Measurements from ENCODE around the gene CDK6. TPM values are rescaled to one million over a fixed set of nuclear protein-coding genes. Genes with fewer than 3 reads are reported as not detected.

Gene CDK6
- total and polyA plus RNA-seq, 10 of the 15 experiments (the other 5 are each of a cell fraction or from before 2014, with no cell fraction given): 8.0 to 118 (median 45.8) TPM

- TF ChIP-seq HSF1 (IDR thresholded peaks at IDR 0.05; ENCODE audit: low read depth, low read length) (no peak), MYB (IDR thresholded peaks at IDR 0.05; ENCODE audit: borderline replicate concordance, low read depth, low read length) (no peak), KAT2A (conservative IDR thresholded peaks at IDR 0.05; ENCODE audit: control insufficient read depth, low read depth, low read length) (no peak), NRF1 (conservative IDR thresholded peaks at IDR 0.05; ENCODE audit: low read depth, low read length) (no peak), RELB (IDR thresholded peaks at IDR 0.05; ENCODE audit: low read depth) (peak; percentile 70), MXI1 (IDR thresholded peaks at IDR 0.05; ENCODE audit: low read depth, low read length) (no peak), ELK1 (IDR thresholded peaks at IDR 0.05; ENCODE audit: low read depth, low read length) (no peak), USF1 (IDR thresholded peaks at IDR 0.05; ENCODE audit: borderline replicate concordance, extremely low read length, insufficient read depth, low read depth, low read length) (no peak), CBX5 (IDR thresholded peaks at IDR 0.05; ENCODE audit: low read depth) (no peak), RB1 (IDR thresholded peaks at IDR 0.05; ENCODE audit: borderline replicate concordance) (no peak), CREM (IDR thresholded peaks at IDR 0.05; ENCODE audit: low read depth) (no peak), ATF7 (IDR thresholded peaks at IDR 0.05; ENCODE audit: low read depth) (no peak), CUX1 (IDR thresholded peaks at IDR 0.05; ENCODE audit: insufficient replicate concordance, low read depth, low read length) (no peak), SIN3A (IDR thresholded peaks at IDR 0.05; ENCODE audit: low read depth, low read length) (no peak), BCL3 (IDR thresholded peaks at IDR 0.05; ENCODE audit: borderline replicate concordance, insufficient read depth, low read depth, low read length, poor library complexity, severe bottlenecking) (no peak), PKNOX1 (IDR thresholded peaks at IDR 0.05) (no peak)
Measured at GRCh38 chr7:92797693-92798092, 38.7 kb downstream of the CDK6 start (continued).

Measured in GM12878 (cell line).